GM10248 (cell line): ENCODE data around the gene SPRY2.

Source experiments
- CTCF ChIA-PET: fragments of 300-600 bp; sonication (Branson Sonifier 250); formaldehyde crosslinking; extraction: SDS; loops from one replicate; lab custom pipeline; 2021; ENCODE audit warnings: antibody characterized with exemption; lab: Yijun Ruan, JAX
- POLR2A ChIA-PET: fragments of 350-650 bp; sonication (Branson Sonifier 250); formaldehyde crosslinking; extraction: SDS; loops from one replicate; lab custom pipeline; 2020; ENCODE audit warnings: antibody characterized with exemption; lab: Yijun Ruan, JAX
- DNase-seq: peaks from one replicate; pipeline ENCODE4 v3.0.0; 2012; ENCODE audit errors: extremely low spot score
- CTCF ChIP-seq: IDR thresholded peaks from 2 replicates; pipeline ENCODE4 v1.5.1; 2012; ENCODE audit warnings: mild to moderate bottlenecking, low read depth; ENCODE audit errors: extremely low read depth, missing control alignments, control extremely low read depth

Gene SPRY2

DNA sequence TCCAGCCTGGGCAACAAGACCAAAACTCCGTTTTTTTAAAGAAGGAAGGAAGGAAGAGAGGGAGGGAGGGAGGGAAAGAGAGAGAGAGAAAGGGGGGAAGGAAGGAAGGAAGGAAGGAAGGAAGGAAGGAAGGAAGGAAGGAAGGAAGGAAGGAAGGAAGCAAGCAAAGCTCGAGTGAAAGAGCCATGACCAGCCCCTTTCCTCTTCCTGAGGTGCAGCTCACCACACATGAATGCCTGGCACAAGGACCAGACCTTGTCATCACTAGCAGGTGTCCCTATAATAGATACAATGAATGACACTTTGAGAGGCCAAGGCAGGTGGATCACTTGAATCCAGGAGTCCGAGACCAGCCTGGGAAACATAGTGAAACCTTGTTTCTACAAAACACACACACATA is 31.0 kb downstream of the SPRY2 start:
- no peak for TF ChIP-seq CTCF
- POLR2A ChIA-PET, result no interaction called here
- CTCF ChIA-PET, result no interaction called here

GRCh38 chr13:80307401-80307987 is 33.4 kb downstream of the SPRY2 start:
- TF ChIP-seq CTCF, result no peak
- POLR2A ChIA-PET, result no interaction called here
- CTCF ChIA-PET, result no interaction called here
- DNase-seq, result no peak

More for the DNA sequence above, 31.0 kb downstream of the SPRY2 start:
- no peak for DNase-seq

DNA sequence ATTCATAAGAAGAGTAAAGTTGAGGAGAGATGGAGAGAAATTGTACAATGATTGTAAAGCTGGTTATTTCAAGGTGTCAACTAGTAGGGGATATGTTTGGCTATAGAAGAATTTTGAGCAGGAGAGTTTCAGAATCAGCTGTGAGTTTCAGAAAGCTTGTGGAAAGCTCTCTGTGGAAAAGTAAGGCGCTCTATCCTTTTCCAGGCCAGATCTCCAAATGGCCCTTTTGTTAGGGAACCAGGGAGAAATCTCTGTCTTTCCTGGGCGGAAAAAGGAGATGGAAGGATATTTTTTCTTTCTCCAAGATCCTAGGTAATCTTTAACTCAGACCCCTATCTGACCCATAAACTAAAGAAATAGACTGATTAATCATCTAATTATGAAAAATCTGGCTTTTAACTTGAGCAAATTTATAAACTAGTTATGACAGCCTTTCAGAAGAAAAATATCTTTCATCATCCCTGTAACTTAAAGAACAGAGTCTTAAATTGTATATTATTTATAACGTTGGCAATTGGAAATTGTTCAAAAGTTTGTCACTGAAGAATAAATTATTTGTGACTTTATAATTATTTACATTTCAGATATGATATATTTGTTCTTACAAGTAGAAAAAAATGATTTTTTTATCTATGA is 34.5 kb downstream of the SPRY2 start:
- ChIA-PET POLR2A (no interaction called here), CTCF (interaction anchor here (1.0 to 1.7 kb wide), 2 partner anchors 9 to 36 kb away, joined by 5 read pairs; no protein-coding TSS in a partner anchor)
- TF ChIP-seq CTCF, result no peak
- DNase-seq, result no peak

- POLR2A ChIA-PET, result no interaction called here
- CTCF ChIA-PET, result interaction anchor here (1.0 to 1.7 kb wide), 2 partner anchors 9 to 37 kb away, joined by 5 read pairs; no protein-coding TSS in a partner anchor
- no peak for DNase-seq
- TF ChIP-seq CTCF, result no peak
Measured at GRCh38 chr13:80305737-80306136, 35.2 kb downstream of the SPRY2 start.

DNA sequence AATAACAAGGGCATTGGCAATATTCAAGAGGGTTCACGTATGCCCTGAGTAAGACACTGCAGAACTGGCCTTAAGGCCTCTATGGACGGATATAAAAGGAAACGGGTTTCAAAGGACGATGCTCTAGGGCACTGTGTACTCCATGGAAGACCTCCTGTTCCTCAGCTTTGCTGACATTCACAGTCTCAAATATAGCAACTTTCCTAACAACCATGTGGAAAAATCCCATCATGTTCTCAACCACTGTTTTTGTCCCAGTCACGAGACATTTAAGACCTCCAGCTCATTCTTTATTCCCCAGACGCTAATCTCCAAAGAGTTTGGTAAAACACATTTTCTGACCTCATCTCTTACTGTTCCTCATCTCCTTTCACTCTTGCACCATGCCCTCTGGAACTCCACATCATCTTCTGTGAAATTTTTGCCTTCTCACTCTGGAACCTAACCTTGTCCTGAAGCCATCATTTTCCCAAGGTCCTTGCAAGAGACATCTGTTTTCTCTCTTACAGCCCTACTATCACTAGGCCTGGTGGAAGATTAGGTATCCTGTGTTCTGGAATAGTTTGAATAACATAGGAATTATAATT is 37.6 kb downstream of the SPRY2 start:
- no peak for DNase-seq
- no peak for TF ChIP-seq CTCF
- POLR2A ChIA-PET, result no interaction called here
- CTCF ChIA-PET, result no interaction called here

GRCh38 chr13:80299046-80299445 is 41.9 kb downstream of the SPRY2 start:
- no peak for TF ChIP-seq CTCF
- ChIA-PET POLR2A (no interaction called here), CTCF (interaction anchor here (1.2 kb wide), 2 partner anchors 15 to 43 kb away, joined by 3 read pairs; no protein-coding TSS in a partner anchor)
- DNase-seq, result no peak
